HG03103 (cell line): Measurements from ENCODE around the gene EVPL.

Experiments used
- ATAC-seq: cut with Tn5 transposase; IDR thresholded peaks from one replicate; pipeline ENCODE4 v1.9.1; 2021; ENCODE audit warnings: low read depth; ENCODE audit not compliant: unreplicated experiment

Gene EVPL

GRCh38 chr17:76000755-76001521, 26.2 kb downstream of the EVPL start, which contains the start of gene CDK3:
Gene CDK3 (plus strand): TSS chr17:76000855. CDS start chr17:76001426, 571 bp downstream.
- ATAC-seq = no peak

- ATAC-seq = no peak
These were observed 26.9 kb downstream of the EVPL start for GRCh38 chr17:76000016-76000754.

GRCh38 chr17:75998327-75998795, 28.7 kb downstream of the EVPL start:
- ATAC-seq = no peak

- no peak for ATAC-seq
These were observed 30.2 kb downstream of the EVPL start for GRCh38 chr17:75996665-75997590.

- no peak for ATAC-seq
These were observed 31.7 kb downstream of the EVPL start for GRCh38 chr17:75995385-75995925.

- no peak for ATAC-seq
These were observed 32.2 kb downstream of the EVPL start for GRCh38 chr17:75994802-75995370.

GRCh38 chr17:75991396-75991795, 35.7 kb downstream of the EVPL start:
- no peak for ATAC-seq

- no peak for ATAC-seq
These were observed 40.1 kb downstream of the EVPL start for GRCh38 chr17:75987041-75987440.

- ATAC-seq = no peak
These were observed 41.1 kb downstream of the EVPL start for GRCh38 chr17:75985986-75986385.

GRCh38 chr17:75983501-75984181, 43.5 kb downstream of the EVPL start:
- ATAC-seq = no peak

GRCh38 chr17:75981019-75981615, 46.0 kb downstream of the EVPL start:
- no peak for ATAC-seq

- no peak for ATAC-seq
These were observed 46.7 kb downstream of the EVPL start for GRCh38 chr17:75980188-75981018.

GRCh38 chr17:75979705-75980187, 47.4 kb downstream of the EVPL start:
- ATAC-seq = no peak

- peak; percentile 83 for ATAC-seq
These were observed 48.0 kb downstream of the EVPL start, which contains the start of the genes ACOX1 and TEN1 for GRCh38 chr17:75978938-75979704. Gene ACOX1 (minus strand): TSS chr17:75979166. CDS start chr17:75979073, 93 bp downstream. Gene TEN1 (plus strand): TSS chr17:75979240. CDS start chr17:75986193, 6,953 bp downstream.

- ATAC-seq = no peak
These were observed 50.8 kb downstream of the EVPL start for GRCh38 chr17:75976175-75976848.

- ATAC-seq = no peak
These were observed 51.3 kb downstream of the EVPL start for GRCh38 chr17:75975757-75976174.
